H9 (cell line): ENCODE data around the gene EEF1AKMT3. TPM values are rescaled to one million over a fixed set of nuclear protein-coding genes. Genes with fewer than 3 reads are reported as not detected.

Experiments used
- DNase-seq: peaks from one replicate; pipeline ENCODE4 v3.0.0-alpha.2; 2017
- H2AFZ ChIP-seq: one replicate; pipeline ENCODE4 v1.6.1; 2013; ENCODE audit warnings: mild to moderate bottlenecking, low read length, control low read depth, moderate library complexity
- H2AK5ac ChIP-seq: 2 replicates; pipeline ENCODE4 v1.6.1; 2013; ENCODE audit warnings: low read length, control low read depth, mixed read lengths; ENCODE audit not compliant: insufficient read length
- H2BK120ac ChIP-seq: one replicate; pipeline ENCODE4 v1.6.1; 2013; ENCODE audit warnings: low read depth, mild to moderate bottlenecking, low read length, control low read depth, inconsistent platforms; ENCODE audit not compliant: poor library complexity, severe bottlenecking
- H2BK12ac ChIP-seq: 2 replicates; pipeline ENCODE4 v1.6.1; 2013; ENCODE audit warnings: low read length, control low read depth, mixed read lengths, low read depth; ENCODE audit not compliant: insufficient read length
- H2BK15ac ChIP-seq: 2 replicates; pipeline ENCODE4 v1.6.1; 2013; ENCODE audit warnings: low read depth, low read length, control low read depth
- H2BK20ac ChIP-seq: one replicate; pipeline ENCODE4 v1.6.1; 2013; ENCODE audit warnings: low read depth, mild to moderate bottlenecking, low read length, control low read depth, inconsistent platforms; ENCODE audit not compliant: poor library complexity, severe bottlenecking
- H2BK5ac ChIP-seq: 2 replicates; pipeline ENCODE4 v1.6.1; 2013; ENCODE audit warnings: low read length, control low read depth, mixed read lengths; ENCODE audit not compliant: insufficient read length
- H3K14ac ChIP-seq: 2 replicates; pipeline ENCODE4 v1.6.1; 2013; ENCODE audit warnings: low read length, control low read depth; ENCODE audit not compliant: insufficient read depth
- H3K18ac ChIP-seq: 2 replicates; pipeline ENCODE4 v1.6.1; 2013; ENCODE audit warnings: low read depth, mild to moderate bottlenecking, mixed read lengths, low read length, control low read depth; ENCODE audit not compliant: insufficient read length
- H3K23ac ChIP-seq: 2 replicates; pipeline ENCODE4 v1.6.1; 2013; ENCODE audit warnings: low read length, control low read depth, mixed read lengths, low read depth; ENCODE audit not compliant: insufficient read length
- H3K23me2 ChIP-seq: 2 replicates; pipeline ENCODE4 v1.6.1; 2013; ENCODE audit warnings: low read depth, mild to moderate bottlenecking, mixed read lengths, low read length, control low read depth; ENCODE audit not compliant: insufficient read length, poor library complexity, severe bottlenecking
- H3K27ac ChIP-seq: 2 replicates; pipeline ENCODE4 v1.5.1; 2013; ENCODE audit warnings: low read length, control low read depth, mixed read lengths, low read depth; ENCODE audit not compliant: insufficient read length
- H3K27me3 ChIP-seq: 2 replicates; pipeline ENCODE4 v1.6.1; 2013; ENCODE audit warnings: low read length, control low read depth, inconsistent platforms; ENCODE audit not compliant: insufficient read depth
- H3K4ac ChIP-seq: 2 replicates; pipeline ENCODE4 v1.6.1; 2013; ENCODE audit warnings: low read depth, mild to moderate bottlenecking, control low read depth, inconsistent platforms, low read length, moderate library complexity
- H3K4me1 ChIP-seq: 2 replicates; pipeline ENCODE4 v1.6.1; 2013; ENCODE audit warnings: low read length, control low read depth, inconsistent platforms; ENCODE audit not compliant: insufficient read depth
- H3K4me2 ChIP-seq: 2 replicates; pipeline ENCODE4 v1.6.1; 2013; ENCODE audit warnings: low read length, control low read depth, mixed read lengths; ENCODE audit not compliant: insufficient read length, insufficient read depth
- H3K56ac ChIP-seq: 2 replicates; pipeline ENCODE4 v1.6.1; 2013; ENCODE audit warnings: low read depth, mild to moderate bottlenecking, mixed read lengths, low read length, control low read depth; ENCODE audit not compliant: insufficient read length
- H3K79me1 ChIP-seq: 2 replicates; pipeline ENCODE4 v1.6.1; 2013; ENCODE audit warnings: low read depth, mild to moderate bottlenecking, moderate library complexity, low read length, control low read depth, inconsistent platforms; ENCODE audit not compliant: insufficient read depth, poor library complexity, severe bottlenecking
- H3K79me2 ChIP-seq: 2 replicates; pipeline ENCODE4 v1.6.1; 2013; ENCODE audit warnings: low read length, control low read depth, inconsistent platforms; ENCODE audit not compliant: insufficient read depth
- H3K9ac ChIP-seq: 2 replicates; pipeline ENCODE4 v1.6.1; 2013; ENCODE audit warnings: low read length, control low read depth, mixed read lengths; ENCODE audit not compliant: insufficient read length; ENCODE audit errors: extremely low read depth
- H3K9me3 ChIP-seq: one replicate; pipeline ENCODE4 v1.6.1; 2013; ENCODE audit warnings: low read depth, low read length, inconsistent platforms; ENCODE audit not compliant: control insufficient read depth
- H3T11ph ChIP-seq: one replicate; pipeline ENCODE4 v1.6.1; 2013; ENCODE audit warnings: mild to moderate bottlenecking, low read length, control low read depth, inconsistent platforms
- H4K20me1 ChIP-seq: one replicate; pipeline ENCODE4 v1.6.1; 2013; ENCODE audit not compliant: control insufficient read depth, insufficient read length, insufficient read depth
- H4K5ac ChIP-seq: 2 replicates; pipeline ENCODE4 v1.6.1; 2013; ENCODE audit warnings: low read depth, mild to moderate bottlenecking, mixed read lengths, low read length, control low read depth; ENCODE audit not compliant: insufficient read length
- H4K8ac ChIP-seq: replicated peaks from 2 replicates; pipeline ENCODE4 v1.6.1; 2013; ENCODE audit warnings: low read length, control low read depth, mixed read lengths, low read depth; ENCODE audit not compliant: insufficient read length
- H4K91ac ChIP-seq: 2 replicates; pipeline ENCODE4 v1.6.1; 2013; ENCODE audit warnings: low read depth, mild to moderate bottlenecking, moderate library complexity, mixed read lengths, low read length, control low read depth; ENCODE audit not compliant: insufficient read length
- H3K27ac Mint-ChIP-seq, 3 experiments: 2 replicates in 2 of 3; 3 replicates in 1 of 3; pipeline ENCODE4 v1.8.0; 2020 to 2021; ENCODE audit warnings: mixed read lengths in 3 of 3, mild to moderate bottlenecking in 1 of 3, moderate library complexity in 1 of 3
- H3K27me3 Mint-ChIP-seq: 2 replicates; pipeline ENCODE4 v1.8.0; 2021; ENCODE audit warnings: low read depth, mild to moderate bottlenecking, moderate library complexity, mixed read lengths
- H3K36me3 Mint-ChIP-seq, 3 experiments: 2 replicates in 2 of 3; 3 replicates in 1 of 3; pipeline ENCODE4 v1.8.0; 2020 to 2021; ENCODE audit warnings: low read depth in 3 of 3, mixed read lengths in 3 of 3; ENCODE audit not compliant: insufficient read depth in 1 of 3
- H3K4me1 Mint-ChIP-seq, 2 experiments: 2 replicates each; pipeline ENCODE4 v1.8.0; 2020; ENCODE audit warnings: mixed read lengths in 2 of 2
- H3K4me3 Mint-ChIP-seq, 2 experiments: 2 replicates in 1 of 2; 3 replicates in 1 of 2; pipeline ENCODE4 v1.8.0; 2020 to 2021; ENCODE audit warnings: mild to moderate bottlenecking in 2 of 2, mixed read lengths in 2 of 2, moderate library complexity in 1 of 2
- H3K9me3 Mint-ChIP-seq, 2 experiments: 2 replicates in 1 of 2; 3 replicates in 1 of 2; pipeline ENCODE4 v1.8.0; 2020; ENCODE audit warnings: mild to moderate bottlenecking in 2 of 2, mixed read lengths in 2 of 2, moderate library complexity in 1 of 2
- WGBS: extraction: QIAGEN DNeasy Blood & Tissue Kit; methylation state at CpG from one replicate; pipeline ENCODE4 v1.1.7; 2013; ENCODE audit warnings: missing lambda C conversion rate, low lambda C conversion rate, mixed read lengths; ENCODE audit not compliant: insufficient read length; ENCODE audit errors: extremely low coverage; 5-methylcytosine and 5-hydroxymethylcytosine counted together
- total RNA-seq: library from RNA; stranded (reverse); gene quantifications from 2 replicates; pipeline ENCODE4 v1.2.1, GENCODE V29; 2021
- TF ChIP-seq, protein P1 (sequence below): fragments of 200-600 bp; sonication (generic); conservative IDR thresholded peaks from 3 replicates; pipeline ENCODE4 v1.8.0; 2021; ENCODE audit warnings: antibody characterized with exemption, mild to moderate bottlenecking

Gene EEF1AKMT3
- total RNA-seq, 1 experiment from 2014 or later = 2.9 TPM

DNA sequence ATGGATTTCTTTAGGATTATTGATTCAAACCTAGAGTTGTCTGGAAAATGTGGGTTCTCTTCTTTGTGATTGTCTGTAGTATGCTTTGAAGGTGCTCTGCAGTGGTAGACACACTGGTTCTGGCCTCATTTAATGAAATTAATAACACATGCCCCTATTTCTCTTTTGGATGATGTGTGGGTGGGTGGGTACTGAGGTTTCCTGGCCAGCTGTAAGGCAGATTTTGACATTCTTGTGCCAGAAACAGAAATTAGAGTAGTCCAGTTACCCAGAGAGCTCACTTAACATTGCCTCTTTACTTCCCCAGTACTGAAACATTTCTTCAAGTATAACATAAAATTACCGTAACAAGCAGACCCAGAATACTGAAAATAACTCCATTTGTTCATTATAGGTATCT lies 24.6 kb downstream of the EEF1AKMT3 start:
- peaks cover 22 to 52% (median 43%) of the 10 kb centered on the region in 3 experiments for H3K36me3 Mint-ChIP-seq
- Histone ChIP-seq H2AFZ (no peak overlapping the region), H3K27ac (no peak overlapping the region), H3K9me3 (no peaks in the 10 kb centered on the region), H2BK15ac (no peak overlapping the region), H2BK20ac (no peak overlapping the region), H4K8ac (no peak overlapping the region), H3K79me1 (no peaks in the 10 kb centered on the region), H3K23me2 (no peaks in the 10 kb centered on the region), H3K23ac (no peak overlapping the region), H2BK120ac (no peak overlapping the region), H2AK5ac (no peak overlapping the region), H4K5ac (no peak overlapping the region), H3K4ac (no peak overlapping the region), H3T11ph (no peak overlapping the region), H3K9ac (no peak overlapping the region), H3K18ac (no peak overlapping the region), H2BK5ac (no peak overlapping the region), H2BK12ac (no peak overlapping the region), H3K79me2 (no peaks in the 10 kb centered on the region), H4K20me1 (no peaks in the 10 kb centered on the region), H3K14ac (no peak overlapping the region), H3K27me3 (no peaks in the 10 kb centered on the region), H3K56ac (no peak overlapping the region), H3K4me1 (no peaks in the 10 kb centered on the region), H4K91ac (no peak overlapping the region), H3K4me2 (no peak overlapping the region)
- no peak for DNase-seq
- no peak overlapping the region for H3K27ac Mint-ChIP-seq
- H3K4me3 Mint-ChIP-seq = no peak overlapping the region
- H3K4me1 Mint-ChIP-seq = no peaks in the 10 kb centered on the region
- no peaks in the 10 kb centered on the region for H3K9me3 Mint-ChIP-seq
- no CpG with 5 or more reads among the region's 1 CpG for WGBS
- H3K27me3 Mint-ChIP-seq = no peaks in the 10 kb centered on the region
- TF ChIP-seq, protein P1, sequence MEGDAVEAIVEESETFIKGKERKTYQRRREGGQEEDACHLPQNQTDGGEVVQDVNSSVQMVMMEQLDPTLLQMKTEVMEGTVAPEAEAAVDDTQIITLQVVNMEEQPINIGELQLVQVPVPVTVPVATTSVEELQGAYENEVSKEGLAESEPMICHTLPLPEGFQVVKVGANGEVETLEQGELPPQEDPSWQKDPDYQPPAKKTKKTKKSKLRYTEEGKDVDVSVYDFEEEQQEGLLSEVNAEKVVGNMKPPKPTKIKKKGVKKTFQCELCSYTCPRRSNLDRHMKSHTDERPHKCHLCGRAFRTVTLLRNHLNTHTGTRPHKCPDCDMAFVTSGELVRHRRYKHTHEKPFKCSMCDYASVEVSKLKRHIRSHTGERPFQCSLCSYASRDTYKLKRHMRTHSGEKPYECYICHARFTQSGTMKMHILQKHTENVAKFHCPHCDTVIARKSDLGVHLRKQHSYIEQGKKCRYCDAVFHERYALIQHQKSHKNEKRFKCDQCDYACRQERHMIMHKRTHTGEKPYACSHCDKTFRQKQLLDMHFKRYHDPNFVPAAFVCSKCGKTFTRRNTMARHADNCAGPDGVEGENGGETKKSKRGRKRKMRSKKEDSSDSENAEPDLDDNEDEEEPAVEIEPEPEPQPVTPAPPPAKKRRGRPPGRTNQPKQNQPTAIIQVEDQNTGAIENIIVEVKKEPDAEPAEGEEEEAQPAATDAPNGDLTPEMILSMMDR = no peak
